Measurements from ENCODE around the gene CATSPERE.
"Not testable (repeated sequence)": the region's sequence is repeated elsewhere in the genome, so short reads cannot be mapped to it uniquely, and the experiment has no call there.

Gene CATSPERE

GRCh38 chr1:244449936-244450508, 11.1 kb upstream of the CATSPERE start:
- DNase-seq, result no peak

GRCh38 chr1:244450597-244451538, 10.2 kb upstream of the CATSPERE start:
- peak; percentile 48 for DNase-seq

DNA sequence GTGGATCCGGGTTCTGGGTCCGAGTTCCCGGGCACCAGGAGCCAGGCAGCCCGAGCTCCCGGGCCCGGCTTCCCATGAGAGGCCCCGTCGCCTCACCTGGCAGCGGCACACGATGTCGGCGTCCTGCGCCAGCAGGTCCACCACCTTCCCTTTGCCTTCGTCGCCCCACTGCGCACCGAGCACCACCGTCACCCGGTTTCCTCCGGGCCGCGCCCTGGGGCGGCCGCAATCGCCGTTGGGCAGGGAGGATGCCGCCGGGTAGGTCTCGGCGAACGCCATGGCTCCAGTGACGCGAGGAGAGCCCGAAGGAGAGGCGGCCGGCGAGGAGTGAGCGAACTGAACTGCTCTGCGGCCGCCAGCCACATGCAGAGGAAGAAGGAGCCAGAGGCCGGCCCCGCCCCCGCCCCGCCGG, 9.5 kb upstream of the CATSPERE start, which contains the start of gene ADSS2:
ADSS2 (minus strand) TSS at position 371 of the 412 bp plus-strand sequence; CDS start at position 279, 92 bp downstream.
- no peak for DNase-seq

DNA sequence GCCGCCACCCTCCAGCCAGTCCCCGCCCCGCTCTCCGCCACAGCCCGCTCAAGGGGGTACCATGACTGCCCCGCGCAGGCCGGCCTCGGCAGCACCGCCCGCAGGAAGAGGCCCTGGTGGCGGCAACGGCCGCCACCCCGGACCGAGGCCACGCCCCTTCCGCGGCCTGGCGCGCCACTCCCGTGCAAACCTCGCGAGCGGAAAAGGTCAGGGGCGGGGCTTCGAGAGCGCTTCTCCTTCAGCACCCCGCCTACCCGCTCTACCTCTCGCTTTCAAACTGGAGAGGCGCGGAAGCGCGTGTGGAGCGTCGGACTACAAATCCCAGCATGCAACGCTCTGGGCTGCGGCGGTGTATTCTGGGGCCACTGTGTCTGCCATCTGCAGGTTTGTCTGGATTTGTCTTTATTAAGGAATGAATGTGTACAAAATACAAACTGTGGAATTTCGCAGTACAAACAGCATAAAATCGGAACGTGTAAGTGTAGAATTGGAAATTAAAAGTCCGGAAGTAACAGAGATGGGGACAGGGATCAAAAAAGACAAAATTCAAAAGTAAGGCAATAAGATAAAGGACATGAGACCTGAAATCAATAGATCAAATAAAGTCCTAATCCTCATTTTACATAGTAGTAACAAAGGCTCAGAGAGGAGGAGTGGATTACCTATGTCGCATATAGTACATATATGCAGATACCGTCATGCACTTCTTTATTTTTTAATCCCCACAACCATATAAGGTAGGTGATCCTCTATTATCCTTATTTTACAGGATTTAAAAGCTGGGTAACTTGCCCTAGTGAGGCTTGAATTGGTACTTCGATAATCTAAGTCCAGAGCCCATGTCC, 8.9 kb upstream of the CATSPERE start:
- peak; percentile 97 for DNase-seq

DNA sequence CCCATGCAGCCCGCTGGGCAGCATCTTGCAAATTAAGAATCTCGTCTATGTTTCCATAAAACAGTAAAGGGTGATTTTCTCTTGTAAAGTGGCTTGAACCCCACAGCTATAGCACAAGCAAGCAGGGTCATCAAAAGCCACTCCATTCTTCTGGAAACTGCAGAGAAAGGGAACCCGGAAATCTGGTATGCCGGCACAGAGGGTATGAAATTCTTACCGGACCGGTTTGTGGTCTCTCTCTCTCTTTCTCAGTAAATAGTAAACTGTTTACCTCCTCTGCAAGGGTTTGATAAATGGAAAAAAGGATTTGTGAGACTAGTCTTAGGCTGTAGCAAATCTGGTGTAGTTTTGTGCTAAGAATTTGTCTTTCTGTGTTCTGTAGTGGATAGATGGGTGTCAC, 6.7 kb upstream of the CATSPERE start:
- no peak for DNase-seq

GRCh38 chr1:244456586-244456985, 4.5 kb upstream of the CATSPERE start:
- no peak for DNase-seq

DNA sequence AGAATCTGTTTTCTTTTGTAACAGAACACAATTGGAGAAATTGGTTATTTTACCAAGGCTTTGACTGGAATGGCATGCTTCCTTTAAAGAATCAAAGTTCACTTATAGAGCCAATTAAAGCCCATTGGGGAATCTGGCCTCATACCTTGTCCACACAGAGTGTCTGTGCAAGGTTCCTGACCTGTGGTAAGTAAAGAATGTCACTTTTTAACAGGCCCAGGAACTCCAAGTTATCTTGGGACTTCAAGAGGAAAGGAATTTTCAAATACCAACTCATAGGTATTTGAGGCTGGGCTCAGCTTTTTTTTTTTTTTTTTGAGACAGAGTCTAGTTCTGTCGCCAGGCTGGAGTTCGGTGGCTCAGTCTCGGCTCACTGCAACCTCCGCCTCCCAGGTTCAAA, 2.3 kb upstream of the CATSPERE start:
- no peak for DNase-seq

DNA sequence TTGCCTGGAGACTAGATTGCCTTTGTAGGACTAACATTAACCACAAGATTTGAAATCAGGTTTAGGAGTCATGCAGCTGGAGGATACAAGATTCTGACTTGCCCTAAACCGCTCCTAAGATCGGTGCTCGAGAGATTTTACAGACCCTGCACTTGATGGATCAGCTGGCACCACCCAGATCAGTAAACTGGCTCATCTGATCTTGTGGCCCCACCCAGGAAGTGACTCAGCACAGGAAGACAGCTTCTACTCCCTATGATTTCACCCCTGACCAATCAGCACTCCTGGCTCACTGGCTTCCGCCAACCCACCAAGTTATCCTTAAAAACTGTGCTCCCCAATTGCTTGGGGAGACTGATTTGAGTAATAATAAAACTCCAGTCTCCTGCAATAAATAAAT, 876 bp upstream of the CATSPERE start:
- no peak for DNase-seq

DNA sequence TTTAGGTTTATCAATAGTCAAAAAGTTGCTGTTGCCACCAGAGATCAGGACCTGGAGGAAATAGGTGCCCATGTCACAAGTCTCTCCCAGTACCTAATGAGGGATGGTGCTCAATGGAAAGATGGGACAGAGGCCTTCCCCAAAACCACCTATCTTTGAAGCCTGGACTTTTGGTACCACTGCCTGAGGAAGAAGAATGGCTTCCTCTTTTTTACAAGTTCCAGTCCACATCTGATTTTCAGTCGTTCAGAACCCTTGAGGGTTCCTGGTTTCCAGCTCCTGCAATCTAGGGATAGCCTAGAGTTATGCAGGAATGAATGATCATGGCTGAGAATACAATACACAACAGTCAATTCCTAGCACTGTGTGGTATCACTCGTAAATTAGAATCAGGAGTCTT, 5.7 kb downstream of the CATSPERE start:
- DNase-seq, result no peak

GRCh38 chr1:244473059-244473605, 12.1 kb downstream of the CATSPERE start:
- no peak for DNase-seq

DNA sequence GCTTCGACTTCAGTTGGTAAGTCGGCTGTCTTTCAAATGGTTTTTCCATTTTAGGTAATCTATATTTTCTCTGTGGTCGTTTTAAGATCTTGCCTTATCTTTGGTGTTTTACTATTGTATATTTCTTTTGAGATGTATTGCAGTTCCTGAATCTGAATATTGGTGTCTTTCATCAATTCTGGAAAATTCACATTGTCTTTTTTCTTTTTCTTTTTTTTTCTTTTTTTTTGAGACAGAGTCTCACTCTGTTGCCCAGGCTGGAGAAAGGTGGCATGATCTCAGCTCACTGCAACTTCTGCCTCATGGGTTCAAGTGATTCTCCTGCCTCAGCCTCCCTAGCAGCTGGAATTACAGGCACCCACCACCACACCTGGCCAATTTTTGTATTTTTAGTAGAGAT, 23.9 kb downstream of the CATSPERE start:
- DNase-seq, result not testable (repeated sequence)

DNA sequence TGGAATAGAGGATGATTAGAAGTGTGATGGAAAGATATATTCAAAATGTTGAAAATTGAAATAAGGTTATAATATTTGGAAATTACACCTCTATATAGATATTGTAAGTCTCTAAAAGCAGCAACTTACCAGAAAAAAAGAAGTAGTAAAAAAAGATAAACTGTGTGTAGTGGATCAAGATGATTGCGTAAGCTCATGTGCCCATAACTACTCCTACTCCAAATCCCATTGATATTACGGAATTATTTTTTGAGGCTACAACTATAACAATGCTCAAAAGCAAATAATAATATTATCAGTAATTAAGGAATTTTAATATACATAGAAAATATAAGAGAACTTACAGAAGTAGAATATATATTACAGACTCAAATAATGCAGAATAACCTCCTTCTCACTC, 33.6 kb downstream of the CATSPERE start:
- no peak for DNase-seq

GRCh38 chr1:244496186-244496585, 35.1 kb downstream of the CATSPERE start:
- no peak for DNase-seq

DNA sequence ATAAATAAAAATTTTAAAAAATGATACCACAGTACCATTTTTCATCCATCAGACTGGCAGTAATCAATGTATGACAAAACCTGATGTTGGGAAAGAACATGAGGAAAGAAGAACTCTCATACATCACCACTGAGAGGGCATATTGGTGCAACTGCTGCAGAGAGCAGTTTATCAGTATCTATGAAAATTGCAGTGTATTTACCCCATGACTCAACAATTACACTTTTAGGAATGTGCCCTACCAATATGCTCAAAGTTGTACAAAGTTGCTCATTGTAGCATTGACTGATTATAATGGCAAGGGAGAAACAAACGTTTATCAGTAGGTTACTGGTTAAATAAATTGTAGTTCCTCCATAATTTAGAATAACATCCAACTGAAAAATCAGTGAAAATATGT, 36.7 kb downstream of the CATSPERE start:
- no peak for DNase-seq

DNA sequence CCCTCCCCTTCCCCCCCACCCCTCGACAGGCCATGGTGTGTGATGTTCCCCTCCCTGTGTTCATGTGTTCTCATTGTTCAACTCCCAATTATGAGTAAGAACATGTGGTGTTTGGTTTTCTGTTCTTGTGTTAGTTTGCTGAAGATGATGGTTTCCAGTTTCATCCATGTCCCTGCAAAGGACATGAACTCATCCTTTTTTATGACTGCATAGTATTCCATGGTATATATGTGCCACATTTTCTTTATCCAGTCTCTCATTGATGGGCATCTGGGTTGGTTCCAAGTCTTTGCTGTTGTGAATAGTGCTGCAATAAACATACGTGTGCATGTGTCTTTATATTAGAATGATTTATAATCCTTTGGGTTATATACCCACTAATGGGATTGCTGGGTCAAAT, 38.4 kb downstream of the CATSPERE start:
- DNase-seq, result not testable (repeated sequence)

GRCh38 chr1:244500515-244500914, 39.4 kb downstream of the CATSPERE start:
- not testable (repeated sequence) for DNase-seq

- no peak for DNase-seq
Observed at GRCh38 chr1:244502630-244503029, 41.6 kb downstream of the CATSPERE start.

- no peak for DNase-seq
Observed at GRCh38 chr1:244513493-244513892, 52.4 kb downstream of the CATSPERE start.

DNA sequence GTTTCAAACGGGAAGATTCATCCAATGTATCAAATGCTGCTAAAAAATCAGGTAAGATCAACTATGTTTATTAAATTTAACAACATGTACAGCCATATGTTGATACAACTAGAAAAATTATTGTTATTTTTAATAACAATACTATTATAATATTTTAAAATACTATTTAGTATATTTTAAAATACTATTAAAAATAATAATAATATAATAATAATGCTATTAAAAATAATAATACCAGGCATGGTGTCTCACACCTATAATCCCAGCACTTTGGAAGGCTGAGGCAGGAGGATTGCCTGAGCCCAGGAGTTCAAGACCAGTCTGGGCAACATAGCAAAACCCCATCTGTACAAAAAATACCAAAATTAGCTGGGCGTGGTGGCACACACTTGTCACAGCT, 54.6 kb downstream of the CATSPERE start:
- no peak for DNase-seq

DNA sequence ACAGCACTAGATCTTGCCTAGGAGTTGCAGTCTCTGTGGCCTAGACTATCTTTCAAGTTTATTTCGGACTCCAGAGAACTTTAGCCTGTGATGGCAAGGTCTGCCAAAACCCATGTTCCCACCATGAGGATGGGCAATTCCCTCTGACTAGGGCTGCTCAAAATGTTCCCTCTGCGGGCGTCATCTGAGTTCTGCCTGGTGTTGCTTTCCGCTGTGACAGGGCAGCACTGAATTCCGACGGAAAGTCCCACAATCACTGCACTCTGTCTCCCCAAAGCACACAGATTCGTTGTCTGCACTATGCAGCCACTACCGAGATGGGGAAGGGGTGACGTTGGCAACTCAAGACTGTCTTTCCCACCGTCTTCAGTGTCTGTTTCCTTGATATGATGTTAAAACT, 75.2 kb downstream of the CATSPERE start:
- DNase-seq, result no peak

DNA sequence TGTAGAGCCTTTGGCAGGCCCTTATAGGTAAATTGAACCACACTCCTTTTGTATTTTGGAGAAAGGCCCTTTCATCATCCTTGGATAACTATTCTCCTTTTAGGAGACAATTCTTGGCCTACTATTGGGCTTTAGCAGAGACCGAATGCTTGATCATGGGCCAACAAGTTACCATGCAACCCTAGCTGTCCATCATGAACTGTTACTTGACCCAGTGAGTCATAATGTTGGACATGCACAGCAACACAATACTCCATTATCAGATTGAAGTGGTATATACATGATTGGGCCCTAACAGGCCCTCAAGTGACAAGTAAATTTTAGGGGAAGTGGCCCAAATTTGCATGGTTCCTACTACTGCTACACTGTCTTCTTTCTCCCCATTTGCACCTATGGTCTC, 84.4 kb downstream of the CATSPERE start:
- no peak for DNase-seq

- no peak for DNase-seq
Observed at GRCh38 chr1:244548558-244549115, 87.6 kb downstream of the CATSPERE start.

GRCh38 chr1:244552336-244552735, 91.3 kb downstream of the CATSPERE start:
- no peak for DNase-seq
